GM12878 (cell line): ENCODE measurements around the gene SLC29A1. TPM values are rescaled to one million over a fixed set of nuclear protein-coding genes. Genes with fewer than 3 reads are reported as not detected.

ENCODE experiments used
- ATAC-seq: fragments of 200-7000 bp; cut with Tn5 transposase; 3 replicates; pipeline ENCODE4 v1.9.1; 2020; ENCODE audit warnings: mild to moderate bottlenecking, moderate library complexity
- BruUV-seq: library from RNA; stranded (reverse); fragments of 400-500 nt; replicated peaks from 2 replicates; lab custom pipeline; 2021; lab: Mats Ljungman, UMichigan
- CTCF ChIA-PET: fragments of 300-600 bp; sonication (Branson Sonifier 250); formaldehyde crosslinking; extraction: SDS; loops from one replicate; lab custom pipeline; 2021; ENCODE audit warnings: inconsistent platforms; lab: Yijun Ruan, JAX
- POLR2A ChIA-PET: fragments of 350-600 bp; formaldehyde crosslinking; extraction: SDS; loops from one replicate; lab custom pipeline; 2021; ENCODE audit warnings: inconsistent platforms; lab: Charles Lee
- RAD21 ChIA-PET: fragments of 300-600 bp; sonication (Branson Sonifier 250); formaldehyde crosslinking; loops from one replicate; lab custom pipeline; 2023; ENCODE audit warnings: antibody characterized with exemption; ENCODE audit not compliant: unreplicated experiment; lab: Charles Lee
- SMC1A ChIA-PET: fragments of 300-600 bp; sonication (Branson Sonifier 250); formaldehyde crosslinking; loops from one replicate; lab custom pipeline; 2023; ENCODE audit not compliant: unreplicated experiment, uncharacterized antibody; lab: Charles Lee
- DNase-seq: peaks from one replicate; pipeline ENCODE4 v3.0.0-alpha.2; 2011; ENCODE audit warnings: low read depth, low spot score
- FAIRE-seq: peaks from 3 replicates; lab custom pipeline; 2011; peaks lifted over from hg19 to GRCh38; lab: Jason Lieb, UNC
- H2AFZ ChIP-seq: 2 replicates; pipeline ENCODE4 v1.6.0; 2011; ENCODE audit warnings: low read depth, low read length, control low read depth; ENCODE audit not compliant: control insufficient read depth
- H3K27ac ChIP-seq: 2 replicates; pipeline ENCODE4 v1.5.1; 2011; ENCODE audit warnings: control low read depth; ENCODE audit not compliant: control insufficient read depth, insufficient read depth
- H3K27me3 ChIP-seq, 2 experiments: replicated peaks in 1 of 2; 2 replicates each; pipeline versions ENCODE4 v1.6.0 to v1.6.1; 2011; ENCODE audit warnings: low read length in 1 of 2; ENCODE audit not compliant: control insufficient read depth in 2 of 2, insufficient read depth in 2 of 2
- H3K36me3 ChIP-seq, 2 experiments: 2 replicates each; pipeline ENCODE4 v1.5.1; 2011; ENCODE audit warnings: low read length in 1 of 2; ENCODE audit not compliant: control insufficient read depth in 2 of 2, insufficient read depth in 2 of 2
- H3K4me1 ChIP-seq: 2 replicates; pipeline ENCODE4 v1.6.1; 2011; ENCODE audit warnings: mild to moderate bottlenecking, low read length, moderate library complexity, mixed read lengths; ENCODE audit not compliant: control insufficient read depth, insufficient read depth
- H3K4me2 ChIP-seq: 2 replicates; pipeline ENCODE4 v1.6.0; 2011; ENCODE audit warnings: control low read depth; ENCODE audit not compliant: control insufficient read depth, insufficient read depth
- H3K4me3 ChIP-seq: fragments of 200-600 bp; sonication (generic); 2 replicates; pipeline ENCODE4 v1.5.1; 2016
- H3K79me2 ChIP-seq: 2 replicates; pipeline ENCODE4 v1.6.0; 2011; ENCODE audit warnings: low read length; ENCODE audit not compliant: control insufficient read depth, insufficient read depth
- H3K9ac ChIP-seq: 2 replicates; pipeline ENCODE4 v1.8.0; 2011; ENCODE audit warnings: low read length, control low read depth, mixed read lengths; ENCODE audit not compliant: control insufficient read depth, insufficient read depth
- H3K9me3 ChIP-seq: replicated peaks from 3 replicates; pipeline ENCODE4 v1.5.1; 2011; ENCODE audit warnings: mild to moderate bottlenecking, low read length; ENCODE audit not compliant: control insufficient read depth, insufficient read depth
- H4K20me1 ChIP-seq: 2 replicates; pipeline ENCODE4 v1.6.0; 2011; ENCODE audit not compliant: control insufficient read depth, insufficient read depth
- CHD4 ChIP-seq: fragments of 200-600 bp; sonication (generic); IDR thresholded peaks from 2 replicates; pipeline ENCODE4 v1.6.1; 2016; ENCODE audit warnings: mild to moderate bottlenecking
- E4F1 ChIP-seq: fragments of 450-650 bp; IDR thresholded peaks from 2 replicates; pipeline ENCODE4 v1.6.1; 2018; ENCODE audit warnings: borderline replicate concordance, mild to moderate bottlenecking; ENCODE audit not compliant: partially characterized antibody
- EZH2 ChIP-seq: IDR thresholded peaks from 2 replicates; pipeline ENCODE4 v1.6.1; 2012; ENCODE audit warnings: low read depth, mild to moderate bottlenecking, control low read depth, inconsistent platforms, low read length, borderline replicate concordance; ENCODE audit not compliant: control insufficient read depth
- MEF2A ChIP-seq: IDR thresholded peaks from 2 replicates; pipeline ENCODE4 v1.6.1; 2011; ENCODE audit warnings: low read depth, mild to moderate bottlenecking, low read length, moderate library complexity; ENCODE audit not compliant: insufficient read depth
- MEF2B ChIP-seq: fragments of 450-650 bp; IDR thresholded peaks from 2 replicates; pipeline ENCODE4 v1.6.1; 2018; ENCODE audit warnings: mild to moderate bottlenecking, moderate library complexity; ENCODE audit not compliant: partially characterized antibody, poor library complexity, severe bottlenecking
- NFYA ChIP-seq: IDR thresholded peaks from 2 replicates; pipeline ENCODE4 v1.6.1; 2011; ENCODE audit warnings: low read depth, mild to moderate bottlenecking, low read length, improper control_type of control experiment, borderline replicate concordance
- SMAD1 ChIP-seq: fragments of 450-650 bp; IDR thresholded peaks from 2 replicates; pipeline ENCODE4 v1.6.1; 2018; ENCODE audit warnings: mild to moderate bottlenecking, low read depth; ENCODE audit not compliant: partially characterized antibody
- WGBS: methylation state at CpG from one replicate; pipeline ENCODE4 v1.1.6; 2016; ENCODE audit warnings: low lambda C conversion rate; ENCODE audit not compliant: insufficient replicate concordance, insufficient coverage; ENCODE audit errors: missing lambda C conversion rate; 5-methylcytosine and 5-hydroxymethylcytosine counted together
- in situ Hi-C: fragments of 300-500 bp; cut with MboI; formaldehyde crosslinking; loops from 9 replicates; pipeline ENCODE4 v1.14.3; 2018; ENCODE audit warnings: mixed read lengths
- intact Hi-C: fragments of 100-400 bp; cut with micrococcal nuclease; formaldehyde crosslinking; loops from one replicate; pipeline ENCODE4 v1.14.2; 2022; ENCODE audit not compliant: unreplicated experiment
- polyA plus RNA-seq, 11 experiments: library from polyadenylated mRNA; depleted of rRNA in 4 of 11; unstranded in 6 of 11; stranded (reverse) in 5 of 11; fragments of >200 nt; fragmentation: Nextera tagmentation in 4 of 11; fragmentation: Illumina TruSeq in 1 of 11; extraction: Ambion mirVana in 4 of 11; extraction: Trizol in 1 of 11; gene quantifications; 1 replicate in 1 of 11; 2 replicates in 10 of 11; pipeline versions ENCODE4 v1.2.1 to v1.2.3, GENCODE V29; 2011 to 2016; ENCODE audit warnings: inconsistent platforms in 2 of 11, missing spikeins in 2 of 11, low read depth in 1 of 11
- total RNA-seq, 4 experiments: library from RNA; depleted of rRNA in 3 of 4; stranded (reverse); fragments of >200 nt in 3 of 4; fragmentation: Illumina TruSeq in 1 of 4; extraction: Trizol in 1 of 4; gene quantifications; 2 replicates each; pipeline versions ENCODE4 v1.2.1 to v1.2.3, GENCODE V29; 2013 to 2021

SLC29A1 gene
- total and polyA plus RNA-seq, 10 of the 15 experiments (the other 5 are each of a cell fraction or from before 2014, with no cell fraction given) = 10.0 to 132 (median 93.4) TPM

GRCh38 chr6:44269921-44270525, 46.6 kb downstream of the SLC29A1 start, which contains the start of gene TMEM151B:
TSS of gene TMEM151B (plus strand) at chr6:44270450. CDS start at chr6:44270743, 293 bp downstream.
- Histone ChIP-seq H3K79me2 (peaks cover 5% of the 10 kb centered on the region), H2AFZ (no peak within 1 kb of the TSS), H3K36me3 (no peaks in the 10 kb centered on the region), H3K4me3 (no peak within 1 kb of the TSS), H4K20me1 (no peaks in the 10 kb centered on the region), H3K27me3 (peaks cover 4 to 15% of the 10 kb centered on the region in 2 experiments; a peak in 3 of 4 replicates), H3K27ac (no peak within 1 kb of the TSS), H3K4me1 (peaks cover 22% of the 10 kb centered on the region), H3K9me3 (no peaks in the 10 kb centered on the region), H3K4me2 (peak within 1 kb of the TSS; percentile 24; the same call in 1 of the 2 replicates), H3K9ac (no peak within 1 kb of the TSS)
- TF ChIP-seq SMAD1 = no peak
- TF ChIP-seq EZH2 = 0 out of 2 replicates have a peak, but pooled peaks have one; percentile 36
- no peak for TF ChIP-seq MEF2B
- no peak for TF ChIP-seq MEF2A
- no peak for TF ChIP-seq NFYA
- TF ChIP-seq CHD4 = no peak
- no peak for TF ChIP-seq E4F1
- ChIA-PET SMC1A (interaction anchor here (3.6 to 4.6 kb wide), 2 partner anchors 42 to 68 kb away, joined by 11 to 79 read pairs; partner anchors contain the start of gene AARS2), RAD21 (interaction anchor here (1.1 to 4.2 kb wide), 3 partner anchors 35 to 186 kb away, joined by 3 to 36 read pairs (median 5); no protein-coding TSS in a partner anchor), CTCF (interaction anchor here (1.6 to 6.3 kb wide), 8 partner anchors 15 to 191 kb away, joined by 3 to 163 read pairs (median 22); partner anchors contain the start of gene SLC35B2), POLR2A (no interaction called here)
- ATAC-seq (no peak), FAIRE-seq (no peak), DNase-seq (no peak)
- BruUV-seq = no TSS peak
- 37% methylated on average over 6 of the region's 29 CpGs for WGBS
- in situ Hi-C loops (loop anchor here (5.0 kb wide), 1 partner anchor 67 kb away; no protein-coding TSS in a partner anchor), intact Hi-C loops (loop anchor here (2.0 kb wide), 2 partner anchors 35 to 187 kb away; no protein-coding TSS in a partner anchor)
